Measurements from ENCODE around the gene ZNF41.
"Not testable (repeated sequence)": the region's sequence is repeated elsewhere in the genome, so short reads cannot be mapped to it uniquely, and the experiment has no call there.

Gene ZNF41

GRCh38 chrX:47498411-47498810 is 15.4 kb upstream of the ZNF41 start:
- no peak overlapping the region for H4K8ac ChIP-seq (ENCODE audit: low read depth, low read length)
- no peak overlapping the region for H3K4me2 ChIP-seq (ENCODE audit: insufficient read depth, low read length, poor library complexity, severe bottlenecking)
- no peak overlapping the region for H2BK15ac ChIP-seq (ENCODE audit: low read length)
- no peak overlapping the region for H4K91ac ChIP-seq (ENCODE audit: low read depth, low read length, poor library complexity)
- H3K4me1 ChIP-seq (ENCODE audit: control insufficient read depth in 2 of 2, insufficient read depth in 1 of 2, low read depth in 1 of 2, low read length in 2 of 2): peaks cover 8 to 14% of the 10 kb centered on the region in 2 donors
- no peak for DNase-seq (ENCODE audit: low spot score)
- H2BK120ac ChIP-seq (ENCODE audit: low read depth, low read length): no peak overlapping the region
- no peak overlapping the region for H2BK5ac ChIP-seq (ENCODE audit: low read length)
- H3K79me1 ChIP-seq (ENCODE audit: low read depth, low read length): no peaks in the 10 kb centered on the region
- H3K36me3 ChIP-seq (replicated peaks in 1 of 2; ENCODE audit: control insufficient read depth in 2 of 2, insufficient read depth in 2 of 2, low read length in 2 of 2): no peaks in the 10 kb centered on the region
- H3K4ac ChIP-seq (ENCODE audit: low read length): no peak overlapping the region
- H3K27ac ChIP-seq (replicated peaks; ENCODE audit: low read length): no peak overlapping the region
- H3K23ac ChIP-seq (ENCODE audit: low read depth, low read length, poor library complexity): no peak overlapping the region
- H3K9me3 ChIP-seq (replicated peaks in 1 of 2; ENCODE audit: control insufficient read depth in 2 of 2, insufficient read depth in 1 of 2, low read depth in 1 of 2, low read length in 2 of 2): no peaks in the 10 kb centered on the region
- H2AFZ ChIP-seq (ENCODE audit: low read length): no peak overlapping the region
- H3K9ac ChIP-seq (ENCODE audit: low read depth, low read length, poor library complexity): no peak overlapping the region
- no peak overlapping the region for H3K18ac ChIP-seq (ENCODE audit: low read length)
- no peak overlapping the region for H3K14ac ChIP-seq (ENCODE audit: low read length)
- no CpG with 5 or more reads among the region's 4 CpGs for WGBS, 2 donors (ENCODE audit: extremely low coverage in 2 of 2, insufficient read length in 2 of 2, insufficient replicate concordance in 1 of 2)
- no peak overlapping the region for H2BK12ac ChIP-seq (ENCODE audit: low read length)
- H2AK5ac ChIP-seq (ENCODE audit: low read depth, low read length): no peak overlapping the region
- no peak overlapping the region for H3K4me3 ChIP-seq (ENCODE audit: low read length in 2 of 2)
- peaks cover 0 to 10% (median 0%) of the 10 kb centered on the region in 3 experiments for H3K27me3 ChIP-seq (ENCODE audit: control insufficient read depth in 3 of 3, insufficient read depth in 3 of 3, low read depth in 1 of 3, low read length in 3 of 3)

GRCh38 chrX:47497271-47497888 is 14.4 kb upstream of the ZNF41 start:
- no peak for DNase-seq (ENCODE audit: low spot score)
- Histone ChIP-seq H4K91ac (ENCODE audit: low read depth, low read length, poor library complexity) (no peak overlapping the region), H3K14ac (ENCODE audit: low read length) (no peak overlapping the region), H3K4me3 (ENCODE audit: low read length in 2 of 2) (no peak overlapping the region), H2AFZ (ENCODE audit: low read length) (no peak overlapping the region), H3K9ac (ENCODE audit: low read depth, low read length, poor library complexity) (no peak overlapping the region), H2BK120ac (ENCODE audit: low read depth, low read length) (no peak overlapping the region), H3K27me3 (ENCODE audit: control insufficient read depth in 3 of 3, insufficient read depth in 3 of 3, low read depth in 1 of 3, low read length in 3 of 3) (peaks cover 0 to 10% (median 0%) of the 10 kb centered on the region in 3 experiments), H3K4me1 (ENCODE audit: control insufficient read depth in 2 of 2, insufficient read depth in 1 of 2, low read depth in 1 of 2, low read length in 2 of 2) (peaks cover 8 to 10% of the 10 kb centered on the region in 2 donors), H3K9me3 (replicated peaks in 1 of 2; ENCODE audit: control insufficient read depth in 2 of 2, insufficient read depth in 1 of 2, low read depth in 1 of 2, low read length in 2 of 2) (no peaks in the 10 kb centered on the region), H4K8ac (ENCODE audit: low read depth, low read length) (no peak overlapping the region), H3K18ac (ENCODE audit: low read length) (no peak overlapping the region), H2BK12ac (ENCODE audit: low read length) (no peak overlapping the region), H3K4me2 (ENCODE audit: insufficient read depth, low read length, poor library complexity, severe bottlenecking) (no peak overlapping the region), H2BK15ac (ENCODE audit: low read length) (no peak overlapping the region), H3K36me3 (replicated peaks in 1 of 2; ENCODE audit: control insufficient read depth in 2 of 2, insufficient read depth in 2 of 2, low read length in 2 of 2) (no peaks in the 10 kb centered on the region), H2BK5ac (ENCODE audit: low read length) (no peak overlapping the region), H3K79me1 (ENCODE audit: low read depth, low read length) (no peaks in the 10 kb centered on the region), H3K4ac (ENCODE audit: low read length) (no peak overlapping the region), H2AK5ac (ENCODE audit: low read depth, low read length) (no peak overlapping the region), H3K23ac (ENCODE audit: low read depth, low read length, poor library complexity) (no peak overlapping the region), H3K27ac (replicated peaks; ENCODE audit: low read length) (no peak overlapping the region)
- WGBS, 2 donors (ENCODE audit: extremely low coverage in 2 of 2, insufficient read length in 2 of 2, insufficient replicate concordance in 1 of 2): no CpG with 5 or more reads among the region's 2 CpGs

GRCh38 chrX:47492133-47492532 is 9.1 kb upstream of the ZNF41 start:
- H2BK12ac ChIP-seq (ENCODE audit: low read length); H3K36me3 ChIP-seq (replicated peaks in 1 of 2; ENCODE audit: control insufficient read depth in 2 of 2, insufficient read depth in 2 of 2, low read length in 2 of 2); H2BK5ac ChIP-seq (ENCODE audit: low read length); H3K14ac ChIP-seq (ENCODE audit: low read length); DNase-seq (ENCODE audit: low spot score); H3K9ac ChIP-seq (ENCODE audit: low read depth, low read length, poor library complexity); H2BK120ac ChIP-seq (ENCODE audit: low read depth, low read length); H3K23ac ChIP-seq (ENCODE audit: low read depth, low read length, poor library complexity); H3K4me3 ChIP-seq (ENCODE audit: low read length in 2 of 2); H4K8ac ChIP-seq (ENCODE audit: low read depth, low read length); H2BK15ac ChIP-seq (ENCODE audit: low read length); H3K27ac ChIP-seq (replicated peaks; ENCODE audit: low read length); H3K27me3 ChIP-seq (ENCODE audit: control insufficient read depth in 3 of 3, insufficient read depth in 3 of 3, low read depth in 1 of 3, low read length in 3 of 3); H2AFZ ChIP-seq (ENCODE audit: low read length); H3K79me1 ChIP-seq (ENCODE audit: low read depth, low read length); H3K9me3 ChIP-seq (replicated peaks in 1 of 2; ENCODE audit: control insufficient read depth in 2 of 2, insufficient read depth in 1 of 2, low read depth in 1 of 2, low read length in 2 of 2); H3K4me2 ChIP-seq (ENCODE audit: insufficient read depth, low read length, poor library complexity, severe bottlenecking); H3K4me1 ChIP-seq (ENCODE audit: control insufficient read depth in 2 of 2, insufficient read depth in 1 of 2, low read depth in 1 of 2, low read length in 2 of 2); H4K91ac ChIP-seq (ENCODE audit: low read depth, low read length, poor library complexity); H3K4ac ChIP-seq (ENCODE audit: low read length); H2AK5ac ChIP-seq (ENCODE audit: low read depth, low read length); H3K18ac ChIP-seq (ENCODE audit: low read length): not testable (repeated sequence)
- no CpG with 5 or more reads among the region's 4 CpGs for WGBS, 2 donors (ENCODE audit: extremely low coverage in 2 of 2, insufficient read length in 2 of 2, insufficient replicate concordance in 1 of 2)

GRCh38 chrX:47489507-47490275 is 6.7 kb upstream of the ZNF41 start:
- Histone ChIP-seq H3K9ac (ENCODE audit: low read depth, low read length, poor library complexity) (no peak overlapping the region), H3K4ac (ENCODE audit: low read length) (no peak overlapping the region), H2BK120ac (ENCODE audit: low read depth, low read length) (no peak overlapping the region), H3K36me3 (replicated peaks in 1 of 2; ENCODE audit: control insufficient read depth in 2 of 2, insufficient read depth in 2 of 2, low read length in 2 of 2) (no peaks in the 10 kb centered on the region), H3K27me3 (ENCODE audit: control insufficient read depth in 3 of 3, insufficient read depth in 3 of 3, low read depth in 1 of 3, low read length in 3 of 3) (no peaks in the 10 kb centered on the region), H3K23ac (ENCODE audit: low read depth, low read length, poor library complexity) (no peak overlapping the region), H2BK15ac (ENCODE audit: low read length) (no peak overlapping the region), H2BK12ac (ENCODE audit: low read length) (no peak overlapping the region), H2AFZ (ENCODE audit: low read length) (no peak overlapping the region), H3K4me2 (ENCODE audit: insufficient read depth, low read length, poor library complexity, severe bottlenecking) (no peak overlapping the region), H3K27ac (replicated peaks; ENCODE audit: low read length) (no peak overlapping the region), H3K4me1 (ENCODE audit: control insufficient read depth in 2 of 2, insufficient read depth in 1 of 2, low read depth in 1 of 2, low read length in 2 of 2) (no peaks in the 10 kb centered on the region), H4K91ac (ENCODE audit: low read depth, low read length, poor library complexity) (no peak overlapping the region), H3K79me1 (ENCODE audit: low read depth, low read length) (no peaks in the 10 kb centered on the region), H3K9me3 (replicated peaks in 1 of 2; ENCODE audit: control insufficient read depth in 2 of 2, insufficient read depth in 1 of 2, low read depth in 1 of 2, low read length in 2 of 2) (peaks cover 0 to 4% of the 10 kb centered on the region in 2 donors), H2AK5ac (ENCODE audit: low read depth, low read length) (no peak overlapping the region), H3K4me3 (ENCODE audit: low read length in 2 of 2) (no peak overlapping the region), H3K18ac (ENCODE audit: low read length) (no peak overlapping the region), H3K14ac (ENCODE audit: low read length) (no peak overlapping the region), H2BK5ac (ENCODE audit: low read length) (no peak overlapping the region), H4K8ac (ENCODE audit: low read depth, low read length) (no peak overlapping the region)
- DNase-seq (ENCODE audit: low spot score): no peak
- WGBS, 2 donors (ENCODE audit: extremely low coverage in 2 of 2, insufficient read length in 2 of 2, insufficient replicate concordance in 1 of 2): no CpG with 5 or more reads among the region's 6 CpGs

All from neuronal stem cell (in vitro differentiated cells).